NOMO-1 (cell line): ENCODE measurements around the gene SLAMF9.

Experiments used
- DNase-seq, 2 experiments: peaks; one replicate each; lab custom pipeline; 2025; ENCODE audit not compliant: unreplicated experiment in 2 of 2; lab: John Stamatoyannopoulos, UW

Gene SLAMF9

DNA sequence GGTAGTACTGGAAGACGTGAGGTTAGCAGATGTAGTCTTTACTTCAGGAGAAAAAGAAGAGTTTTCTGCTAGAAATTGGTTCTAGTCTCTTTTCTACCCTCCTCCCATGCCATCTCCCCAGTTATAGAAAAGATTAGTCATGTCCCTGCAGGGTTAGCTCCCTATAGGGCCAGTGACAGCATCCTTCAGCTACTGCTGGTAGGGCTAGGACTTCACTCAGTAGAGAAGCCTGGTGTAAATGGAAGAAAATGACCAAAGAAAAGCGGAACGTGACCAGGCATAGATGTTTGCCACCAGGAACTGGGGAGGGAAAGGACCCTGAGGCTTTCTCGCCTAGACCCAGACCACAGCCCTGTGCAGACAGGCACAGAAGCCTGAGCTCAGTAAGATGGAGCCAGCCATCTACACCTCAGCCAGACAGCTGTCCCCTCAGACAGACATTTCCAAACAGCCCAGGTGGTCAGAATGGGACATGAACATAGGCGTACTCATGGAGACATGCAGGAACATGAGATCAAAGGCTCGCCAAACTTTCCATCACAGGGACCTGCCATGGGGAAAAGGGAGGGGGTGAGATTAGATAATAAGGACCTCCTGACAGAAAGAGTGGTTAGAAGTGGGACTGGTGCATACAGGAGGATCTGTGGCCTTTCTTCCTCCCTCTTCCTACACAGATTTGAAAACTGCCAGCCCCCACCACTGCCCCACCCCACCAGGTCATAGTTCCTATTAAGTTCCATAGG lies 23.5 kb upstream of the SLAMF9 start:
- no peak for DNase-seq

- DNase-seq: no peak
These were observed 20.4 kb upstream of the SLAMF9 start for GRCh38 chr1:159974350-159974965.

GRCh38 chr1:159973350-159973940 lies 19.4 kb upstream of the SLAMF9 start:
- no peak for DNase-seq

GRCh38 chr1:159972443-159973205 lies 18.6 kb upstream of the SLAMF9 start:
- DNase-seq: no peak

DNA sequence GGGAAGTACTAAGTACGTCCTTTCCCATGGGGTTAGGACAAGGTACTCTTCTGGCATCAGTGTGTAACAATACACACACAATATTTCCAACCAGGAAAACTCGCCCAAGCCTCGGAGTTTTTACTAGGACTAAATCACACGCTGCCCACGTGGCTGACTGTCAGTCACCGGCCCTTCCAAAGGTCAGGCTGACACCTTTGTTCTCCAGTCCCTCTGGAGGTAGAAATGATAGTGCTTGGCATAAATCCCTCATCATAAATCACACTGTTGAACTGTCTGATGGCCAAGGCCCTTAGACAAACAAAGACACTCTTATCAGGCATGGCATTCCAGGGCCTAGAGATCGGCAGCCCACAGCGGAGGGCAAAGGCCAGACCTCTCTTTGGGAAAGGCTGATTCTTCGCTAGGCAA lies 16.9 kb upstream of the SLAMF9 start:
- no peak for DNase-seq

DNA sequence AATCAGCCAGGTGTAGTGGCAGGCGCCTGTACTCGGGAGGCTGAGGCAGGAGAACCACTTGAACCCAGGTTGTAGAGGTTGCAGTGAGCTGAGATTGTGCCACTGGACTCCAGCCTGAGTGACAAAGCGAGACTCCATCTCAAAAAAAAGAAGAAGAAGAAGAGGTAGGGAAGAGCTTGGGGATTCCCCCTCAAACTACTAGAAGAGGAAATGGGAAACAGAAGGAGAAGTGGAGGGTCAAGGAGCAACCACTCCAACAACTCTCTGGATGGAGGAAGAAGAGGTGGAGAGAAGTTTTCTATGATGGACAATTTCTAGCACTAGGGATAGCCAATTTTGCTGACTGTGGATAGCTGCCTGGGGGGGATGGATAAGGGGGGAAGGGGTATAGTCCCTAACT lies 14.9 kb upstream of the SLAMF9 start:
- no peak for DNase-seq

- DNase-seq: no peak
These were observed 11.2 kb upstream of the SLAMF9 start for GRCh38 chr1:159965263-159965662.

DNA sequence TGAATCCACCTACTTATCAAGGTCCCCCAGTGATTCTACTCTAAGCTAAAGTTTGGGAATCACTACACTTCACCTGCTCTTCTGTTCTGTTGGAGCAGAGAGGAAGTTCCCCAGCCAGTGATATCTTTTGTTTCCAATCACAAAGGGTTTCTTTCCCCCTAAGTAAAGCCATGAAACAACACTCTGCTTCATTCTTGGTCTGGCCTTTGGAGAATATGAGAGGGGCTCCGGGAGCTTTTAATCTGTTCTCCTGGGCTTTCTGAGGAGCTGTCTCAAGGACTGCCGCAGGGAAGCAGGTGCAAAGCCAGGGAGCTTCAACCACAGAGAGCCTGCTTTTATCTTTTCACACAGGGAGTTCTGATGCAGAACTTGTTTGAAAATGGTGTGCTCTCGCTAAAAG lies 10.1 kb upstream of the SLAMF9 start:
- DNase-seq: no peak

DNA sequence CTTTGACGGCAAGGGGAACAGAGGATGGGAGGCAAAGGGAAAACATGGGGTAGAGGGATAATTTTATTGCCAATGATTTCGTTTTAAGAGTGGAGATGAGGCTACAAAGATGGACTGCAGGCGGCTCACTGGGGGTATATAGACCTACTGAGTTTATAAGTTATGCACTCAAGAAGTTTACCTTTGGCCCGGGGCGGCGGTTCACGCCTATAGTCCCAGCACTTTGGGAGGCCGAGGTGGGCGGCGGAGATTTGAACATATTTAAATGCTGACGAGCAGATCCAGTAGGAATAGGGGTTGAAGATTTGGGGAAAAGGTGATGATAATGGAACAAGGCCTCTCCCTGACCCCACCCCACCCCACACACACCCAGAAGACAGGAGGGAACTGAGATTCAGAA lies 8.1 kb upstream of the SLAMF9 start:
- DNase-seq: no peak

- DNase-seq: no peak
These were observed 7.6 kb upstream of the SLAMF9 start for GRCh38 chr1:159961636-159962035.

- no peak for DNase-seq
These were observed 6.8 kb upstream of the SLAMF9 start for GRCh38 chr1:159960721-159961381.

DNA sequence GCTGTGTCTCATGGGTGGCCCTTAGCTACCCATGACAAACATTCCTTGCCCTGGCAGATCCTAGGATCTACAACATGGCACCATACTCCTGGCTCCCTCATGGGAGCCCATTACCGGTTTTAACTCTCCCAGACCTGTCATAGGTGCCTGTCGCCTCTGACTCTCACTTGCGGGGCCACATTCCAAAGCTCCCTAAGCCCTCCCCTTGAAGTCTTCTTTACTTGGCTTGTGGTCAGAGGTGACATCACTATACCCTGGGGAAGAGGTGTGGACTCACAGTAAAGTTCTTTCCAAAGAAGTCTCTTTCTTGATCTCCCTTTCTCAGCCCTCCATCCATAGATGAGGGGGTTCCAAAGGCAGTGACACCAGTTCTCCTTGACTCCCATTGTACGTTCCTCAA lies 5.4 kb upstream of the SLAMF9 start:
- DNase-seq: no peak

GRCh38 chr1:159958719-159959380 lies 4.8 kb upstream of the SLAMF9 start:
- no peak for DNase-seq

DNA sequence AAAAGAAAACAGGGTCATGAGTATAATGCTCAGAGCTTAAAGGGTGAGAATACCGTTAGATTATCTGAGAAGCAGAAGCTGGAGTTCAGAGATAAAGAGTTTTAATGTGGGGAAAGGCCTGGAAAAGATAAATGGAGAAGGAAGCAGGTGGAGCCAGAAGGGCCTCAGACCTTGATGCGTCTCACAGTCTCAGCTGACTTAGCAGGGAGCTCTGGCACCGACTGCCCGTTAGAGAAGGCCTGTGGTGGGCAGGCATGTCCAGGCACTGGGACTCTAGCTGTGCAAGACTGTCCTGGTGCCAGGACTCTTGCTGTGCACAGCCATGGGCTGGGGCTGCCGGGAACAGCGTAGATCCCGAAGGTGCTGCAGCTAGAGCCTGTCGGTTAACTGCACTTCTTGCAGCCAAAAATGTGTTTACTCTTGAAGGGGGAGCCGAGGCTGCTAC lies 3.8 kb upstream of the SLAMF9 start:
- DNase-seq: no peak

GRCh38 chr1:159955456-159955855 lies 1.4 kb upstream of the SLAMF9 start:
- DNase-seq: no peak

GRCh38 chr1:159952932-159953331 lies 1.1 kb downstream of the SLAMF9 start:
- DNase-seq: no peak

GRCh38 chr1:159951551-159951950 lies 2.5 kb downstream of the SLAMF9 start:
- DNase-seq: no peak

DNA sequence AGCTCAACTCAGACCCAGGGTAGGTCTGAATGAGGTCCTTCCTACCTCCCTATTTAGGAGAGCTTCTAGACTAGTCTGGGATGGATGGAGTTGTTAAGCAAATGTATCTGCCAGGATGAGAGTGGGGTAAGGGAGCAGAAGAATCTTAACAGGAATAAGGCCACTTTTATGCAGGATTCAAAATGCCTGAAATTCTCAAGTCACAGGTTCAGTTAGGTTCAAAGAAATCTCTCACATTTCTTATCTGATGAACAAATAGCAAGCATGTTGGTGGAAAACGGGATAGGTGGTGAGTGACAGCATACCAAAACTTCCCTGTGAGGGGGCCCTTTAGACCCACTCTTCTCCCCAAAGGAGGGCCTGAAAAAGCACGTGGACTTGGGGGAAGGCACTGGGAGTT lies 3.0 kb downstream of the SLAMF9 start:
- no peak for DNase-seq

GRCh38 chr1:159949981-159950381 lies 4.1 kb downstream of the SLAMF9 start:
- DNase-seq: no peak

DNA sequence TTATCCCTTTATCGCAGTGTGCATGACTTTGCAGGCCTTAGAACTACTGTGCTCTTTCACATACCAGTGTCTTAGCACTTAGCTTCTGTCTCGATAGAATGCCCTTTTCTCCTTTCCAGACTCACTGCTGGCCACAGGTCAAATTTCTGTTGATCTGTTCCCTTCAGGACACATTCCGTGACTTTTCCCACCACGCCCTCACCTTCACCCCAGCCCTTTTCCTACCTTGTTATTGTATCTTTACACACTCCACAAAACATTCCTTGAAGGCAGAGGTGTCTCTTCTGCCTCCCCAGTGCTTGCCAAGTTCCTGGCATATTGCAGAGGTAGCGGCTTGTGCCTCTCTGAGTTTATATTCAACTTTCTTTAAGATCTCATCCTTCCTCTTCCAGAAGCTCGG lies 4.9 kb downstream of the SLAMF9 start:
- DNase-seq: no peak
